ENCODE data around the gene PRKD3. TPM values are rescaled to one million over a fixed set of nuclear protein-coding genes. Genes with fewer than 3 reads are reported as not detected.

The PRKD3 gene
- total RNA-seq, 1 donor: 68.0 TPM

GRCh38 chr2:37319754-37320609 is 4.7 kb downstream of the PRKD3 start:
- Histone ChIP-seq H3K4me3 (ENCODE audit: insufficient read depth, low read length) (no peak overlapping the region), H4K20me1 (ENCODE audit: insufficient read depth, low read length) (peaks cover 34% of the 10 kb centered on the region), H3K27me3 (ENCODE audit: insufficient read depth, low read length) (no peaks in the 10 kb centered on the region), H3K4me1 (ENCODE audit: insufficient read depth, low read length) (peaks cover 19% of the 10 kb centered on the region), H3K36me3 (ENCODE audit: insufficient read depth, low read length) (peaks cover 11% of the 10 kb centered on the region), H2AFZ (ENCODE audit: low read length) (no peak overlapping the region), H3K9me3 (ENCODE audit: low read depth, low read length) (no peaks in the 10 kb centered on the region), H3K79me2 (ENCODE audit: insufficient read depth, low read length) (peaks cover 90% of the 10 kb centered on the region), H3K4me2 (ENCODE audit: insufficient read depth, low read length) (no peak overlapping the region), H3K27ac (ENCODE audit: low read depth, low read length) (no peak overlapping the region)
- TF ChIP-seq, protein P1, sequence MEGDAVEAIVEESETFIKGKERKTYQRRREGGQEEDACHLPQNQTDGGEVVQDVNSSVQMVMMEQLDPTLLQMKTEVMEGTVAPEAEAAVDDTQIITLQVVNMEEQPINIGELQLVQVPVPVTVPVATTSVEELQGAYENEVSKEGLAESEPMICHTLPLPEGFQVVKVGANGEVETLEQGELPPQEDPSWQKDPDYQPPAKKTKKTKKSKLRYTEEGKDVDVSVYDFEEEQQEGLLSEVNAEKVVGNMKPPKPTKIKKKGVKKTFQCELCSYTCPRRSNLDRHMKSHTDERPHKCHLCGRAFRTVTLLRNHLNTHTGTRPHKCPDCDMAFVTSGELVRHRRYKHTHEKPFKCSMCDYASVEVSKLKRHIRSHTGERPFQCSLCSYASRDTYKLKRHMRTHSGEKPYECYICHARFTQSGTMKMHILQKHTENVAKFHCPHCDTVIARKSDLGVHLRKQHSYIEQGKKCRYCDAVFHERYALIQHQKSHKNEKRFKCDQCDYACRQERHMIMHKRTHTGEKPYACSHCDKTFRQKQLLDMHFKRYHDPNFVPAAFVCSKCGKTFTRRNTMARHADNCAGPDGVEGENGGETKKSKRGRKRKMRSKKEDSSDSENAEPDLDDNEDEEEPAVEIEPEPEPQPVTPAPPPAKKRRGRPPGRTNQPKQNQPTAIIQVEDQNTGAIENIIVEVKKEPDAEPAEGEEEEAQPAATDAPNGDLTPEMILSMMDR (IDR thresholded peaks at IDR 0.05; ENCODE audit: extremely low read depth, low read depth, low read length): no peak
- no peak for DNase-seq (ENCODE audit: insufficient read length, low spot score, missing footprints)

- no peak for DNase-seq (ENCODE audit: insufficient read length, low spot score, missing footprints)
- H3K4me2 ChIP-seq (ENCODE audit: insufficient read depth, low read length): peak overlapping the region; percentile 32
- H3K4me3 ChIP-seq (ENCODE audit: insufficient read depth, low read length): no peak overlapping the region
- peaks cover 95% of the 10 kb centered on the region for H3K79me2 ChIP-seq (ENCODE audit: insufficient read depth, low read length)
- no peak overlapping the region for H2AFZ ChIP-seq (ENCODE audit: low read length)
- TF ChIP-seq, protein P1 (IDR thresholded peaks at IDR 0.05; ENCODE audit: extremely low read depth, low read depth, low read length): no peak
- H3K36me3 ChIP-seq (ENCODE audit: insufficient read depth, low read length): peaks cover 11% of the 10 kb centered on the region
- peaks cover 19% of the 10 kb centered on the region for H3K4me1 ChIP-seq (ENCODE audit: insufficient read depth, low read length)
- peaks cover 40% of the 10 kb centered on the region for H4K20me1 ChIP-seq (ENCODE audit: insufficient read depth, low read length)
- no peak overlapping the region for H3K27ac ChIP-seq (ENCODE audit: low read depth, low read length)
- H3K9me3 ChIP-seq (ENCODE audit: low read depth, low read length): no peaks in the 10 kb centered on the region
- H3K27me3 ChIP-seq (ENCODE audit: insufficient read depth, low read length): no peaks in the 10 kb centered on the region
Observed at GRCh38 chr2:37318401-37318800, 6.2 kb downstream of the PRKD3 start.

DNA sequence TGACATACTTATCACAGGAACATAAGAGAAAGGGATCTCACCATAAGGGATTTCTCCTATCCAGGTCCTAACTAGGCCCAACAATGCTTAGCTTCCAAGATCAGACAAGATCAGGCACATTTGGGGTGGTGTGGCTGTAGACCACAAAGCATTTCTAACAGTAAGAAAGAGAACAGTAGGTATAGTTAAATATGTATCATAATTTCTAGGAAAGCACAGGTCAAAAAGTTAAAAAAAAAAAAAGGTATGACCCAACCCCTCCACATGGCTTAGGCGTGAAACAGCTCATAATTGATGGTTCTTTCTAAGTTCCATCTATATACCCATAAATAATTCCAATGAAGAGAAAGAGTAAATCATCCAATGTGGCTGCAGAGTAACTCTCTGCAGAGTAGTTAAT is 6.9 kb downstream of the PRKD3 start:
- TF ChIP-seq, protein P1 (IDR thresholded peaks at IDR 0.05; ENCODE audit: extremely low read depth, low read depth, low read length): no peak
- no peak overlapping the region for H3K27ac ChIP-seq (ENCODE audit: low read depth, low read length)
- H4K20me1 ChIP-seq (ENCODE audit: insufficient read depth, low read length): peaks cover 40% of the 10 kb centered on the region
- no peaks in the 10 kb centered on the region for H3K9me3 ChIP-seq (ENCODE audit: low read depth, low read length)
- H3K4me2 ChIP-seq (ENCODE audit: insufficient read depth, low read length): no peak overlapping the region
- H3K79me2 ChIP-seq (ENCODE audit: insufficient read depth, low read length): peaks cover 94% of the 10 kb centered on the region
- no peak for DNase-seq (ENCODE audit: insufficient read length, low spot score, missing footprints)
- peaks cover 11% of the 10 kb centered on the region for H3K36me3 ChIP-seq (ENCODE audit: insufficient read depth, low read length)
- no peak overlapping the region for H3K4me3 ChIP-seq (ENCODE audit: insufficient read depth, low read length)
- no peak overlapping the region for H2AFZ ChIP-seq (ENCODE audit: low read length)
- H3K4me1 ChIP-seq (ENCODE audit: insufficient read depth, low read length): peaks cover 16% of the 10 kb centered on the region
- no peaks in the 10 kb centered on the region for H3K27me3 ChIP-seq (ENCODE audit: insufficient read depth, low read length)

DNA sequence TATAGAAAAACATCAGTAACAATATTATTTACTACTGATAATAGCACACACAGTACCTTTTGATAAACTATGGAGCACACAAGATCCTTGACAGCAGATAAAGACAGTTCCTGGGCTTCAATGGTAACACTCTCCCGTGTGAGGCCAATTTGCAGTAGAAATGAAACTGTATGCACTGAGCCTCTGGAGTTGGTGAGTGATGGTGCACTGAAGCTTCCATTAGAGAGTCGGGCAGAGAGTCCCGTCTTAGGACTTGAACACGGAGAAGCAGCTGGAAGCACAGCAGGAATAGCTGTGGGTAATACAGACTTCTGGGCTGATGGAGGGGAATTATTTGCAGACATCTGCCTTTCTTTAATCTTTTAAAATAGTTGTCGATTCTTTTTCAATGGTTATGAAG is 8.5 kb downstream of the PRKD3 start:
- peaks cover 10% of the 10 kb centered on the region for H3K4me1 ChIP-seq (ENCODE audit: insufficient read depth, low read length)

More for the DNA sequence above, 8.5 kb downstream of the PRKD3 start:
- Histone ChIP-seq H3K27ac (ENCODE audit: low read depth, low read length) (no peak overlapping the region), H3K9me3 (ENCODE audit: low read depth, low read length) (no peaks in the 10 kb centered on the region), H3K4me2 (ENCODE audit: insufficient read depth, low read length) (no peak overlapping the region), H3K4me3 (ENCODE audit: insufficient read depth, low read length) (no peak overlapping the region), H2AFZ (ENCODE audit: low read length) (no peak overlapping the region), H3K36me3 (ENCODE audit: insufficient read depth, low read length) (peaks cover 11% of the 10 kb centered on the region), H4K20me1 (ENCODE audit: insufficient read depth, low read length) (peaks cover 36% of the 10 kb centered on the region), H3K27me3 (ENCODE audit: insufficient read depth, low read length) (no peaks in the 10 kb centered on the region), H3K79me2 (ENCODE audit: insufficient read depth, low read length) (peaks cover 93% of the 10 kb centered on the region)
- DNase-seq (ENCODE audit: insufficient read length, low spot score, missing footprints): no peak
- TF ChIP-seq, protein P1 (IDR thresholded peaks at IDR 0.05; ENCODE audit: extremely low read depth, low read depth, low read length): no peak
